Peyer's patch (tissue), 4 donors: ENCODE measurements around the gene SMG6. TPM values are rescaled to one million over a fixed set of nuclear protein-coding genes. Genes with fewer than 3 reads are reported as not detected.
"Not testable (repeated sequence)": the region's sequence is repeated elsewhere in the genome, so short reads cannot be mapped to it uniquely, and the experiment has no call there.

Experiments
- DNase-seq, 3 donors: peaks; one replicate each; pipeline ENCODE4 v3.0.0-alpha.2; 2017 to 2019
- H3K27ac ChIP-seq, 4 donors: fragments of 200-600 bp; sonication (generic); one replicate each; pipeline ENCODE4 v1.5.1; 2016 to 2019
- H3K27me3 ChIP-seq, 2 donors: fragments of 200-600 bp; sonication (generic); one replicate each; pipeline ENCODE4 v1.5.1; 2019
- H3K36me3 ChIP-seq, 3 donors: fragments of 200-600 bp; sonication (generic); one replicate each; pipeline ENCODE4 v1.5.1; 2016 to 2019
- H3K4me1 ChIP-seq, 4 donors: fragments of 200-600 bp; sonication (generic); one replicate each; pipeline ENCODE4 v1.5.1; 2016 to 2019
- H3K4me3 ChIP-seq, 4 donors: fragments of 200-600 bp; sonication (generic); 1 replicate in 3 of 4; 2 replicates in 1 of 4; pipeline ENCODE4 v1.5.1; 2016 to 2019; ENCODE audit warnings: mild to moderate bottlenecking in 1 of 4
- H3K9me3 ChIP-seq, 4 donors: fragments of 200-600 bp; sonication (generic); one replicate each; pipeline ENCODE4 v1.5.1; 2016 to 2019; ENCODE audit warnings: mild to moderate bottlenecking in 1 of 4
- POLR2A ChIP-seq, 2 donors: fragments of 450-650 bp; IDR thresholded peaks; one replicate each; pipeline ENCODE4 v1.5.1; 2017; ENCODE audit warnings: antibody characterized with exemption in 2 of 2, mild to moderate bottlenecking in 2 of 2, moderate library complexity in 2 of 2
- total RNA-seq, 4 donors: library from RNA; depleted of rRNA; stranded (reverse); fragments of >200 nt; gene quantifications; one replicate each; pipeline ENCODE4 v1.1.0, GENCODE V29; 2016
- TF ChIP-seq, protein P1 (sequence below), 6 experiments: fragments of 450-650 bp in 4 of 6; fragments of 200-600 bp in 2 of 6; sonication (generic) in 1 of 6; IDR thresholded peaks; one replicate each; pipeline ENCODE4 v1.5.1; 2017 to 2019; ENCODE audit warnings: antibody characterized with exemption in 6 of 6, mild to moderate bottlenecking in 3 of 6, moderate library complexity in 1 of 6

Gene SMG6
- total RNA-seq, 4 donors from 2014 or later: 33.3 to 139 (median 67.4) TPM

DNA sequence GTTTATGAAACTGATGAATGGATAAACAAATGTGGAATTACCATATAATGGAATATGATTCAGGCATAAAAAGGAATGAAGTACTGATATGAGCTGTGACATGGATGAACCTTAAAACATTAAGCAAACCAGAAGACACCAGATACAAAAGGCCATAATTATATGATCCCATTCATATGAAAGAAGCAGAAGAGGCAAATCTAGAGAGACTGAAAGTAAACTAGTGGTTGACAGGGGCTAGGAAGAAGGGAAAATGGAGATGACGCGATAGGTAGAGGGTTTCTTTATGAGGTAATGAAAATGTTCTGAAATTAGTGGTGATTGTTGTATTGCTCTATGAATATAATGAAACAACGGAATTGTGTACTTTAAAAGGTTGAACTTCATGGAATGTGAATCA is 160.3 kb downstream of the SMG6 start:
- Histone ChIP-seq H3K4me3 (no peak overlapping the region), H3K4me1 (peaks cover 0 to 8% (median 0%) of the 10 kb centered on the region in 4 donors), H3K27ac (no peak overlapping the region), H3K36me3 (peaks cover 0 to 10% (median 0%) of the 10 kb centered on the region in 3 donors), H3K9me3 (no peaks in the 10 kb centered on the region), H3K27me3 (no peaks in the 10 kb centered on the region)
- TF ChIP-seq, protein P1, sequence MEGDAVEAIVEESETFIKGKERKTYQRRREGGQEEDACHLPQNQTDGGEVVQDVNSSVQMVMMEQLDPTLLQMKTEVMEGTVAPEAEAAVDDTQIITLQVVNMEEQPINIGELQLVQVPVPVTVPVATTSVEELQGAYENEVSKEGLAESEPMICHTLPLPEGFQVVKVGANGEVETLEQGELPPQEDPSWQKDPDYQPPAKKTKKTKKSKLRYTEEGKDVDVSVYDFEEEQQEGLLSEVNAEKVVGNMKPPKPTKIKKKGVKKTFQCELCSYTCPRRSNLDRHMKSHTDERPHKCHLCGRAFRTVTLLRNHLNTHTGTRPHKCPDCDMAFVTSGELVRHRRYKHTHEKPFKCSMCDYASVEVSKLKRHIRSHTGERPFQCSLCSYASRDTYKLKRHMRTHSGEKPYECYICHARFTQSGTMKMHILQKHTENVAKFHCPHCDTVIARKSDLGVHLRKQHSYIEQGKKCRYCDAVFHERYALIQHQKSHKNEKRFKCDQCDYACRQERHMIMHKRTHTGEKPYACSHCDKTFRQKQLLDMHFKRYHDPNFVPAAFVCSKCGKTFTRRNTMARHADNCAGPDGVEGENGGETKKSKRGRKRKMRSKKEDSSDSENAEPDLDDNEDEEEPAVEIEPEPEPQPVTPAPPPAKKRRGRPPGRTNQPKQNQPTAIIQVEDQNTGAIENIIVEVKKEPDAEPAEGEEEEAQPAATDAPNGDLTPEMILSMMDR (IDR thresholded peaks at IDR 0.05): no peak
- TF ChIP-seq POLR2A (IDR thresholded peaks at IDR 0.05): no peak
- DNase-seq: no peak

DNA sequence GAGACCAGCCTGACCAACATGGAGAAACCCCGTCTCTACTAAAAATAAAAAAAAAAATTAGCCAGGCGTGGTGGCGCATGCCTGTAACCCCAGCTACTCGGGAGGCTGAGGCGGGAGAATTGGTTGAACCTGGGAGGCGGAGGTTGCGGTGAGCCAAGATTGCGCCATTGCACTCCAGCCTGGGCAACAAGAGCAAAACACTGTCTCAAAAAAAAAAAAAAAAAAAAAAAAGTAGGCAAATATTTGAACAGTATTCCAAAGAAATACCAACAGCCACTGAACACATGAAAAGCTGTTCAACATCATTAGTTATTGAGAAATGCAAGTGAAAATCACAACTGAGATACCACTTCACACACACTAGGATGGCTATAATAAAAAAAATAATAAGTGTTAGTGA is 160.9 kb downstream of the SMG6 start:
- not testable (repeated sequence) for DNase-seq, H3K27ac ChIP-seq, H3K4me3 ChIP-seq, H3K27me3 ChIP-seq, H3K4me1 ChIP-seq, H3K9me3 ChIP-seq, H3K36me3 ChIP-seq

DNA sequence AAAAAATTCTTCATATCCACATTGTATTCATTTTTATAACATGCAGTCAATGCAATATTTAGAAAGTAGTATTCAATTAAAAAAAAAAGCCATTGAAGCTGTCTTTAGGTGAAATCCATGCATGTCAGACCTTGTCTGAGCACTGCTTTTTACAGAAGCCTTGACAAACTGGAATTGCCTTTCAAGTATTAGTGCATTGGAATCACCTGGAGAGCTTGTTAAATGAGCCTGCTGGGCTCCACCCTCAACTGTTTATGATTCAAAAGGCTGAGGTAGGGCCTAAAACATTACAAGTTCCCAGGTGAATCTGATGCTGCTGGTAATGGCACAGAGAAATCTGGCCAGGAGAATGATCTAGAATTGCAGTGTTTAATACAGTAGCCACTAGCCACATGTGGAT is 162.9 kb downstream of the SMG6 start:
- DNase-seq: no peak
- H3K27ac ChIP-seq: no peak overlapping the region
- H3K36me3 ChIP-seq: no peaks in the 10 kb centered on the region
- no peak for TF ChIP-seq POLR2A (IDR thresholded peaks at IDR 0.05)
- TF ChIP-seq, protein P1 (IDR thresholded peaks at IDR 0.05): no peak
- no peak overlapping the region for H3K4me3 ChIP-seq
- no peaks in the 10 kb centered on the region for H3K9me3 ChIP-seq
- peaks cover 0 to 9% (median 0%) of the 10 kb centered on the region in 4 donors for H3K4me1 ChIP-seq
- H3K27me3 ChIP-seq: no peaks in the 10 kb centered on the region

DNA sequence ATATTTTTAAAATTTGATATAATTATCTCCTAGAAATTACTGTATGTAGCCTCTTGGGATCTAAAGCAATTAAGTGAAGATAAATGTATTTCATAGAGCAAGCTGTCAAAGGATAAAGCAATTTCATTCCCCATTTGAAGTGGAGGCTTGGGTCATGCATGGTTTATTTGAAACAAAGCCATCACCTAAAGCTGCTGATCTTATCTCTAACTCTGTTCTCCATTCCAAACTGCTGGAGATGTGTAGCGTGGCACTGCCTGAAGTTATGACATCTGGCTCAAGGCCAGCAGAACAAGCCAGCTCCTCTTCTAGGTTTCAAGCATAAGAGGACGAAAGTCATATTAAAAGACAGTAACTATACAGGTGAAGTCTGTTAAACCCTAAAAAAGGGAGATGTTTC is 164.8 kb downstream of the SMG6 start:
- Histone ChIP-seq H3K9me3 (no peaks in the 10 kb centered on the region), H3K4me1 (peaks cover 0 to 9% (median 0%) of the 10 kb centered on the region in 4 donors), H3K4me3 (no peak overlapping the region), H3K27me3 (no peaks in the 10 kb centered on the region), H3K36me3 (no peaks in the 10 kb centered on the region), H3K27ac (peak overlapping the region in 3 of 4 donors; percentile 32 to 48 (median 36))
- TF ChIP-seq, protein P1 (IDR thresholded peaks at IDR 0.05): no peak
- no peak for TF ChIP-seq POLR2A (IDR thresholded peaks at IDR 0.05)
- no peak for DNase-seq

DNA sequence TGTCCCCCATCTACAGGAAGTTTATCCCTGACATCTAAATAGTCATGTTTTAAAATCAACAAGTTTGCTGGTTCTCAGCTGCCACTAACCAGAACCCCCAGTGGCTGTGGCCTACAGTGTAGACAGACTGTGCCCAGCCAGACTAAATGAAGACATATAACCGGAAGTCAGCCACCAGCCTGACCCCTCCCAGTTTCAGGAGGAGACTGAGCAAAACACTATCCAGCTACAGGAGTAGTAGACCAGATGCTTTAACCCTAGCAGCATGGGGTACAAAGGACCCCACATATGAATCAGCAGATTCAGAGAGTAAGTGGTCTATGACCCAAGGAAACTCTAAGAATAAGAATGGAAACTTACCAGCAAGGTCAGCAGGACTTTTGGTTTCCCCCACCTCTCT is 165.3 kb downstream of the SMG6 start:
- no peaks in the 10 kb centered on the region for H3K27me3 ChIP-seq
- no peak overlapping the region for H3K4me3 ChIP-seq
- TF ChIP-seq, protein P1 (IDR thresholded peaks at IDR 0.05): peak in 1 of 6 experiments; percentile 22
- TF ChIP-seq POLR2A (IDR thresholded peaks at IDR 0.05): no peak
- DNase-seq: peak in 2 of 3 donors; percentile 51 to 66
- H3K9me3 ChIP-seq: no peaks in the 10 kb centered on the region
- peak overlapping the region in 3 of 4 donors; percentile 32 to 48 (median 36) for H3K27ac ChIP-seq
- H3K4me1 ChIP-seq: peaks cover 0 to 9% (median 0%) of the 10 kb centered on the region in 4 donors
- no peaks in the 10 kb centered on the region for H3K36me3 ChIP-seq

DNA sequence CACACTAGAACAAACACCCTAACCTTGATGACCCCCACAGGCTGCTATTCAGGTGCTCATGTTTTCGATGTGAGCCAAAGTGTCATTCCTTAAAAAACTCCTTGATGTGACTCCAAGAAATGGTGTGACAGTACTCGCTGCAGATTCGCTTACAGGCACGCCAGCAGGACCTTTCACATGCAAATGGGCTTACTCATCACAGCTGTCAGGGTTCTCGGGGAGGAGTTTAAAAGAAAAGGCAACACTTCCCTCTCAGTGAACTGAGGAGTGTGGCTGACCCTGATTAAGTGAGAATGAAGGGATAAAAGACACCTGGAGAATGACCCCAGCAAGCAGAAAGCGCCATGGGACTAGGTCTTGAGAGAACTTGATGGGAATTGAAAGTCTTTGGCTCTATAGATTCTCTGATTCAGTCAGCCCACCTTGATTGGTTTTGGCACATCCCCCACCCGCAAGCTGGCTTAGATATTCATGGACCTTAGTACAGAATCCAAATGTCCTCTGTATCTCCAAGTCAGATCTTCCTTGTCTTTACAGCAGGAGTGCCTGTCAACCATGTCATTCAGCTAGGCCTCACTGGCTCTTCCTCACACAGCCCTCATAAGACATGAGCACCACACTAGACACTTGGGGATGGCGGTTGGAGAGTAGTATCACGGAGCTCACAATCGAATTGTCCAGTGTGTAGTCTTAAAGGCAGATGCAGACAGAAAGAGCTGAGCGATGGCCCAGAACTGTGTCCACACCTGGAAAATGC is 166.1 kb downstream of the SMG6 start:
- DNase-seq: peak in 1 of 3 donors; percentile 35
- Histone ChIP-seq H3K4me1 (peaks cover 0 to 9% (median 0%) of the 10 kb centered on the region in 4 donors), H3K9me3 (no peaks in the 10 kb centered on the region), H3K27ac (peak overlapping the region; percentile 4 to 50 (median 40)), H3K36me3 (no peaks in the 10 kb centered on the region), H3K27me3 (no peaks in the 10 kb centered on the region), H3K4me3 (no peak overlapping the region)
- TF ChIP-seq POLR2A (IDR thresholded peaks at IDR 0.05): no peak
- TF ChIP-seq, protein P1 (IDR thresholded peaks at IDR 0.05): no peak
